H1 (cell line): Measurements from ENCODE around the gene ILK. TPM values are rescaled to one million over a fixed set of nuclear protein-coding genes. Genes with fewer than 3 reads are reported as not detected.

Experiments
- CTCF ChIA-PET: fragments of 300-600 bp; sonication (Branson Sonifier 250); formaldehyde crosslinking; loops from one replicate; lab custom pipeline; 2021; ENCODE audit not compliant: partially characterized antibody; lab: Charles Lee
- POLR2A ChIA-PET: fragments of 300-600 bp; sonication (Branson Sonifier 250); formaldehyde crosslinking; loops from one replicate; lab custom pipeline; 2021; ENCODE audit warnings: inconsistent platforms; ENCODE audit not compliant: partially characterized antibody; lab: Charles Lee
- DNase-seq, 2 experiments: peaks; one replicate each; pipeline versions ENCODE4 v3.0.0 to v3.0.0-alpha.2; 2010 to 2022; ENCODE audit warnings: low spot score in 2 of 2, low read depth in 1 of 2, mixed read lengths in 1 of 2
- FAIRE-seq: peaks from 2 replicates; lab custom pipeline; 2011; peaks lifted over from hg19 to GRCh38; lab: Jason Lieb, UNC
- H2AFZ ChIP-seq: 2 replicates; pipeline ENCODE4 v1.8.1; 2012; ENCODE audit warnings: low read length, inconsistent platforms
- H2AK5ac ChIP-seq: 2 replicates; pipeline ENCODE4 v1.6.1; 2013; ENCODE audit warnings: low read depth, low read length
- H2BK120ac ChIP-seq: replicated peaks from 2 replicates; pipeline ENCODE3; 2013; ENCODE audit warnings: low read depth, low read length, inconsistent platforms
- H2BK12ac ChIP-seq: 2 replicates; pipeline ENCODE4 v1.6.1; 2013; ENCODE audit warnings: low read depth, low read length
- H2BK15ac ChIP-seq: 2 replicates; pipeline ENCODE4 v1.6.1; 2013; ENCODE audit warnings: low read length
- H2BK20ac ChIP-seq: 2 replicates; pipeline ENCODE4 v1.6.1; 2013; ENCODE audit warnings: low read length
- H2BK5ac ChIP-seq: 2 replicates; pipeline ENCODE4 v1.6.1; 2013; ENCODE audit warnings: low read depth, low read length
- H3K14ac ChIP-seq: 2 replicates; pipeline ENCODE4 v1.6.1; 2013; ENCODE audit warnings: inconsistent platforms; ENCODE audit not compliant: insufficient read length
- H3K18ac ChIP-seq: 2 replicates; pipeline ENCODE4 v1.6.1; 2013; ENCODE audit warnings: low read length; ENCODE audit errors: extremely low read depth
- H3K23ac ChIP-seq: 2 replicates; pipeline ENCODE4 v1.6.1; 2013; ENCODE audit warnings: inconsistent platforms; ENCODE audit not compliant: insufficient read length
- H3K23me2 ChIP-seq: 2 replicates; pipeline ENCODE4 v1.6.1; 2013; ENCODE audit warnings: low read depth, low read length
- H3K27ac ChIP-seq: 2 replicates; pipeline ENCODE4 v1.6.1; 2011; ENCODE audit warnings: low read depth, low read length, inconsistent platforms
- H3K27me3 ChIP-seq, 4 experiments: replicated peaks in 1 of 4; 1 replicate in 1 of 4; 2 replicates in 3 of 4; pipeline versions ENCODE4 v1.6.1 to v1.8.1; 2011 to 2013; ENCODE audit warnings: low read length in 3 of 4, mild to moderate bottlenecking in 3 of 4, inconsistent platforms in 2 of 4, mixed read lengths in 2 of 4, moderate library complexity in 1 of 4; ENCODE audit not compliant: control insufficient read depth in 3 of 4, insufficient read depth in 3 of 4; ENCODE audit errors: extremely low read depth in 1 of 4
- H3K36me3 ChIP-seq, 4 experiments: 2 replicates each; pipeline versions ENCODE4 v1.6.1 to v1.8.1; 2011 to 2013; ENCODE audit warnings: mild to moderate bottlenecking in 4 of 4, low read length in 3 of 4, moderate library complexity in 2 of 4, control low read depth in 1 of 4, inconsistent platforms in 1 of 4; ENCODE audit not compliant: insufficient read depth in 4 of 4, control insufficient read depth in 2 of 4
- H3K4ac ChIP-seq: replicated peaks from 2 replicates; pipeline ENCODE3; 2013; ENCODE audit warnings: low read length, low read depth, mixed read lengths, inconsistent platforms; ENCODE audit not compliant: insufficient read length
- H3K4me1 ChIP-seq, 4 experiments: replicated peaks in 1 of 4; 1 replicate in 1 of 4; 2 replicates in 3 of 4; pipeline versions ENCODE4 v1.6.1 to v1.8.1; 2011 to 2013; ENCODE audit warnings: low read length in 3 of 4, inconsistent platforms in 2 of 4, mixed read lengths in 1 of 4; ENCODE audit not compliant: insufficient read depth in 4 of 4, control insufficient read depth in 3 of 4
- H3K4me2 ChIP-seq, 2 experiments: 2 replicates each; pipeline versions ENCODE4 v1.6.1 to v1.8.1; 2011 to 2013; ENCODE audit warnings: low read depth in 2 of 2, low read length in 2 of 2, control low read depth in 1 of 2, inconsistent platforms in 1 of 2, mild to moderate bottlenecking in 1 of 2; ENCODE audit not compliant: insufficient read depth in 1 of 2
- H3K4me3 ChIP-seq, 4 experiments: fragments of 200-600, 300-600 bp in 1 of 4; sonication (generic), shearing (Covaris generic), sonication (Bioruptor Twin) in 1 of 4; 2 replicates each; pipeline versions ENCODE4 v1.5.1 to v1.8.1; 2011 to 2016; ENCODE audit warnings: low read length in 4 of 4, low read depth in 3 of 4, control low read depth in 2 of 4, inconsistent platforms in 2 of 4, mild to moderate bottlenecking in 2 of 4, mixed read lengths in 1 of 4, moderate library complexity in 1 of 4; ENCODE audit not compliant: insufficient read depth in 2 of 4; ENCODE audit errors: extremely low read depth in 1 of 4
- H3K56ac ChIP-seq: replicated peaks from 2 replicates; pipeline ENCODE3; 2013; ENCODE audit warnings: low read depth, mild to moderate bottlenecking, mixed read lengths, low read length, inconsistent platforms; ENCODE audit not compliant: insufficient read length
- H3K79me1 ChIP-seq: 2 replicates; pipeline ENCODE4 v1.6.1; 2013; ENCODE audit warnings: low read depth, low read length, control low read depth
- H3K79me2 ChIP-seq, 2 experiments: 2 replicates each; pipeline versions ENCODE4 v1.6.1 to v1.8.1; 2012 to 2013; ENCODE audit warnings: low read length in 2 of 2, mild to moderate bottlenecking in 2 of 2, inconsistent platforms in 1 of 2; ENCODE audit not compliant: insufficient read depth in 2 of 2, control insufficient read depth in 1 of 2
- H3K9ac ChIP-seq, 4 experiments: replicated peaks in 1 of 4; 1 replicate in 1 of 4; 2 replicates in 3 of 4; pipeline versions ENCODE4 v1.6.1 to v1.8.1; 2011 to 2013; ENCODE audit warnings: low read depth in 3 of 4, low read length in 3 of 4, control low read depth in 2 of 4, mild to moderate bottlenecking in 2 of 4, moderate library complexity in 2 of 4, inconsistent platforms in 1 of 4; ENCODE audit errors: extremely low read depth in 1 of 4
- H3K9me3 ChIP-seq, 2 experiments: 2 replicates each; pipeline versions ENCODE4 v1.6.1 to v1.8.1; 2012 to 2013; ENCODE audit warnings: mild to moderate bottlenecking in 2 of 2, moderate library complexity in 2 of 2, control low read depth in 1 of 2, inconsistent platforms in 1 of 2, low read depth in 1 of 2, low read length in 1 of 2, mixed read lengths in 1 of 2; ENCODE audit not compliant: insufficient read depth in 2 of 2
- H4K20me1 ChIP-seq, 2 experiments: replicated peaks in 1 of 2; 2 replicates each; pipeline versions ENCODE3 to v1.8.1; 2011 to 2013; ENCODE audit warnings: inconsistent platforms in 2 of 2, low read length in 2 of 2, mild to moderate bottlenecking in 1 of 2; ENCODE audit not compliant: insufficient read depth in 2 of 2, control insufficient read depth in 1 of 2
- H4K5ac ChIP-seq: 2 replicates; pipeline ENCODE4 v1.6.1; 2013; ENCODE audit warnings: low read length, low read depth, mixed read lengths, inconsistent platforms; ENCODE audit not compliant: insufficient read length
- H4K8ac ChIP-seq: 2 replicates; pipeline ENCODE4 v1.8.0; 2013; ENCODE audit warnings: mild to moderate bottlenecking, moderate library complexity, low read length, inconsistent platforms; ENCODE audit not compliant: insufficient read depth; ENCODE audit errors: extremely low read depth
- H4K91ac ChIP-seq: replicated peaks from 2 replicates; pipeline ENCODE3; 2013; ENCODE audit warnings: low read length, mixed read lengths, inconsistent platforms; ENCODE audit not compliant: insufficient read length
- KDM5A ChIP-seq: fragments of 200-600 bp; IDR thresholded peaks from 2 replicates; pipeline ENCODE4 v1.7.1; 2012; ENCODE audit warnings: mild to moderate bottlenecking, low read length, inconsistent platforms, mixed read lengths
- RNF2 ChIP-seq: fragments of 200-900, 300-1000 bp; sonication (generic); IDR thresholded peaks from 2 replicates; pipeline ENCODE4 v1.7.1; 2016; ENCODE audit warnings: borderline replicate concordance, low read depth, mild to moderate bottlenecking, antibody characterized with exemption, low read length; ENCODE audit not compliant: poor library complexity, severe bottlenecking; ENCODE audit errors: missing control alignments
- RXRA ChIP-seq: IDR thresholded peaks from 2 replicates; pipeline ENCODE4 v1.6.1; 2011; ENCODE audit warnings: low read depth, mild to moderate bottlenecking, low read length, moderate library complexity; ENCODE audit not compliant: insufficient read depth
- WGBS, 2 experiments: shearing (Covaris generic) in 1 of 2; methylation state at CpG; one replicate each; pipeline versions ENCODE4 v1.1.6 to v1.1.7; 2013 to 2015; ENCODE audit warnings: low lambda C conversion rate in 2 of 2, mixed read lengths in 2 of 2, inconsistent platforms in 1 of 2, low coverage in 1 of 2, missing lambda C conversion rate in 1 of 2; ENCODE audit not compliant: insufficient replicate concordance in 2 of 2, insufficient coverage in 1 of 2, insufficient read length in 1 of 2; ENCODE audit errors: extremely low coverage in 1 of 2, missing lambda C conversion rate in 1 of 2; 5-methylcytosine and 5-hydroxymethylcytosine counted together
- polyA plus RNA-seq, 7 experiments: library from polyadenylated mRNA; depleted of rRNA in 3 of 7; stranded (reverse) in 5 of 7; unstranded in 2 of 7; fragments of >200 nt in 5 of 7; fragments of 200-250 nt in 2 of 7; gene quantifications; 1 replicate in 5 of 7; 2 replicates in 1 of 7; 4 replicates in 1 of 7; pipeline versions ENCODE4 v1.2.1 to v1.2.3, GENCODE V29; 2011 to 2013; ENCODE audit warnings: missing spikeins in 2 of 7, mixed read lengths in 2 of 7
- total RNA-seq: library from RNA; stranded (reverse); fragmentation: NEBNext Ultra II Directional; extraction: Animal tissue kit (Norgen Biotek cat#: 25700); gene quantifications from 2 replicates; pipeline ENCODE4 v1.2.1, GENCODE V29; 2021
- TF ChIP-seq, protein P1 (sequence below), 3 experiments: IDR thresholded peaks; 1 replicate in 2 of 3; 2 replicates in 1 of 3; pipeline versions ENCODE4 v1.5.1 to v1.6.1; 2011; ENCODE audit warnings: low read length in 3 of 3, mild to moderate bottlenecking in 3 of 3, inconsistent platforms in 2 of 3, low read depth in 1 of 3, moderate library complexity in 1 of 3; ENCODE audit not compliant: insufficient read depth in 1 of 3; ENCODE audit errors: control extremely low read depth in 1 of 3
- TF ChIP-seq, protein P2 (sequence below): IDR thresholded peaks from 2 replicates; pipeline ENCODE4 v1.6.1; 2012; ENCODE audit warnings: inconsistent platforms

The ILK gene
- total and polyA plus RNA-seq, 2 of the 8 experiments (the other 6 are each of a cell fraction or from before 2014, with no cell fraction given): 91.4 to 132 TPM

- Histone ChIP-seq H2BK20ac (no peak overlapping the region), H4K8ac (peak overlapping the region; percentile 30), H3K9ac (no peak overlapping the region), H3K23ac (no peak overlapping the region), H3K27ac (no peak overlapping the region), H2BK15ac (no peak overlapping the region), H3K27me3 (no peaks in the 10 kb centered on the region), H4K91ac (no peak overlapping the region), H2BK5ac (no peak overlapping the region), H4K20me1 (no peaks in the 10 kb centered on the region), H3K4ac (no peak overlapping the region), H3K79me2 (peaks cover 0 to 8% of the 10 kb centered on the region in 2 experiments; a peak in 1 of 4 replicates), H3K56ac (no peak overlapping the region), H4K5ac (no peak overlapping the region), H2AK5ac (peak overlapping the region; percentile 65; the same call in 1 of the 2 replicates), H3K18ac (no peak overlapping the region), H3K4me1 (peaks cover 0 to 7% (median 4%) of the 10 kb centered on the region in 4 experiments; a peak in 3 of 7 replicates), H3K79me1 (no peaks in the 10 kb centered on the region; the same call in none of the 2 replicates), H3K4me2 (no peak overlapping the region), H3K9me3 (no peaks in the 10 kb centered on the region), H3K14ac (no peak overlapping the region), H2AFZ (no peak overlapping the region), H3K36me3 (peaks cover 0 to 3% (median 1%) of the 10 kb centered on the region in 4 experiments; a peak in 3 of 8 replicates), H3K4me3 (no peak overlapping the region), H3K23me2 (peaks cover 6% of the 10 kb centered on the region), H2BK12ac (no peak overlapping the region), H2BK120ac (no peak overlapping the region)
- ChIA-PET CTCF (interaction anchor here (0.7 to 2.6 kb wide), 12 partner anchors 9 to 122 kb away, joined by 3 to 18 read pairs (median 4); partner anchors contain the start of gene MRPL17), POLR2A (interaction anchor here (1.3 to 2.2 kb wide), 6 partner anchors 9 to 62 kb away, joined by 3 to 24 read pairs (median 6); partner anchors contain the start of genes ILK, MRPL17, RRP8 and TAF10)
- 90% methylated on average over 14 of the region's 16 CpGs; no CpG with 5 or more reads in 1 of the 2 experiments for WGBS, 2 experiments
- DNase-seq: no peak
- no peak for FAIRE-seq
- TF ChIP-seq RXRA (no peak), RNF2 (no peak), KDM5A (no peak)
- TF ChIP-seq, protein P1, sequence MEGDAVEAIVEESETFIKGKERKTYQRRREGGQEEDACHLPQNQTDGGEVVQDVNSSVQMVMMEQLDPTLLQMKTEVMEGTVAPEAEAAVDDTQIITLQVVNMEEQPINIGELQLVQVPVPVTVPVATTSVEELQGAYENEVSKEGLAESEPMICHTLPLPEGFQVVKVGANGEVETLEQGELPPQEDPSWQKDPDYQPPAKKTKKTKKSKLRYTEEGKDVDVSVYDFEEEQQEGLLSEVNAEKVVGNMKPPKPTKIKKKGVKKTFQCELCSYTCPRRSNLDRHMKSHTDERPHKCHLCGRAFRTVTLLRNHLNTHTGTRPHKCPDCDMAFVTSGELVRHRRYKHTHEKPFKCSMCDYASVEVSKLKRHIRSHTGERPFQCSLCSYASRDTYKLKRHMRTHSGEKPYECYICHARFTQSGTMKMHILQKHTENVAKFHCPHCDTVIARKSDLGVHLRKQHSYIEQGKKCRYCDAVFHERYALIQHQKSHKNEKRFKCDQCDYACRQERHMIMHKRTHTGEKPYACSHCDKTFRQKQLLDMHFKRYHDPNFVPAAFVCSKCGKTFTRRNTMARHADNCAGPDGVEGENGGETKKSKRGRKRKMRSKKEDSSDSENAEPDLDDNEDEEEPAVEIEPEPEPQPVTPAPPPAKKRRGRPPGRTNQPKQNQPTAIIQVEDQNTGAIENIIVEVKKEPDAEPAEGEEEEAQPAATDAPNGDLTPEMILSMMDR (IDR thresholded peaks at IDR 0.05; ENCODE audit: control extremely low read depth in 1 of 3, insufficient read depth in 1 of 3, low read depth in 1 of 3, low read length in 3 of 3): no peak
- TF ChIP-seq, protein P2, sequence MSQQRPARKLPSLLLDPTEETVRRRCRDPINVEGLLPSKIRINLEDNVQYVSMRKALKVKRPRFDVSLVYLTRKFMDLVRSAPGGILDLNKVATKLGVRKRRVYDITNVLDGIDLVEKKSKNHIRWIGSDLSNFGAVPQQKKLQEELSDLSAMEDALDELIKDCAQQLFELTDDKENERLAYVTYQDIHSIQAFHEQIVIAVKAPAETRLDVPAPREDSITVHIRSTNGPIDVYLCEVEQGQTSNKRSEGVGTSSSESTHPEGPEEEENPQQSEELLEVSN: no peak
These were observed 18.2 kb downstream of the ILK start for GRCh38 chr11:6621711-6622211.
